ENCODE measurements around the gene STXBP2.

STXBP2 gene

GRCh38 chr19:7636691-7637373, at the start of gene STXBP2:
STXBP2 (plus strand) TSS chr19:7637110; CDS start chr19:7637150, 40 bp downstream.
- DNase-seq = no peak
- H3K9me3 ChIP-seq (ENCODE audit: insufficient read depth, low read length, severe bottlenecking) = peaks cover 5% of the 10 kb centered on the region
- peaks cover 10% of the 10 kb centered on the region; the same call in 1 of the 2 replicates for H3K36me3 ChIP-seq (ENCODE audit: insufficient read depth, low read length)
- TF ChIP-seq CTCF (IDR thresholded peaks at IDR 0.05; ENCODE audit: borderline replicate concordance, extremely low read depth, low read length, poor library complexity, severe bottlenecking) (no peak), EZH2 (IDR thresholded peaks at IDR 0.05; ENCODE audit: borderline replicate concordance, low read depth, low read length, severe bottlenecking) (no peak)
- H3K79me2 ChIP-seq (ENCODE audit: insufficient read depth, low read length) = peaks cover 4% of the 10 kb centered on the region; the same call in 1 of the 2 replicates
- no peak within 1 kb of the TSS for H3K27ac ChIP-seq (ENCODE audit: low read length)
- no peak within 1 kb of the TSS for H3K4me2 ChIP-seq (ENCODE audit: insufficient read depth, low read length)
- ATAC-seq (ENCODE audit: insufficient read depth, low read depth) = no peak
- peaks cover under 1% of the 10 kb centered on the region; the same call in 1 of the 2 replicates for H3K4me1 ChIP-seq (ENCODE audit: insufficient read depth, low read length)
- no peak within 1 kb of the TSS for H2AFZ ChIP-seq (ENCODE audit: low read depth, low read length)
- H3K27me3 ChIP-seq (ENCODE audit: insufficient read depth, low read length, poor library complexity) = no peaks in the 10 kb centered on the region
- no peak within 1 kb of the TSS for H3K9ac ChIP-seq (ENCODE audit: low read depth, low read length)
- H4K20me1 ChIP-seq (ENCODE audit: insufficient read depth, low read length) = peaks cover 11% of the 10 kb centered on the region; the same call in 1 of the 2 replicates
- H3K4me3 ChIP-seq (ENCODE audit: low read depth in 1 of 2, low read length in 2 of 2) = no peak within 1 kb of the TSS

- Histone ChIP-seq H3K4me3 (ENCODE audit: low read depth in 1 of 2, low read length in 2 of 2) (no peak overlapping the region), H3K4me2 (ENCODE audit: insufficient read depth, low read length) (no peak overlapping the region), H2AFZ (ENCODE audit: low read depth, low read length) (no peak overlapping the region), H3K27ac (ENCODE audit: low read length) (no peak overlapping the region), H3K4me1 (ENCODE audit: insufficient read depth, low read length) (no peaks in the 10 kb centered on the region), H3K36me3 (ENCODE audit: insufficient read depth, low read length) (no peaks in the 10 kb centered on the region), H3K79me2 (ENCODE audit: insufficient read depth, low read length) (no peaks in the 10 kb centered on the region), H3K9ac (ENCODE audit: low read depth, low read length) (no peak overlapping the region), H3K9me3 (ENCODE audit: insufficient read depth, low read length, severe bottlenecking) (no peaks in the 10 kb centered on the region), H4K20me1 (ENCODE audit: insufficient read depth, low read length) (peaks cover 4% of the 10 kb centered on the region; the same call in 1 of the 2 replicates), H3K27me3 (ENCODE audit: insufficient read depth, low read length, poor library complexity) (no peaks in the 10 kb centered on the region)
- ATAC-seq (ENCODE audit: insufficient read depth, low read depth) (no peak), DNase-seq (no peak)
- TF ChIP-seq CTCF (IDR thresholded peaks at IDR 0.05; ENCODE audit: borderline replicate concordance, extremely low read depth, low read length, poor library complexity, severe bottlenecking) (no peak), EZH2 (IDR thresholded peaks at IDR 0.05; ENCODE audit: borderline replicate concordance, low read depth, low read length, severe bottlenecking) (no peak)
Measured at GRCh38 chr19:7589822-7590221, 47.1 kb upstream of the STXBP2 start.

GRCh38 chr19:7590256-7590655, 46.7 kb upstream of the STXBP2 start:
- TF ChIP-seq CTCF (IDR thresholded peaks at IDR 0.05; ENCODE audit: borderline replicate concordance, extremely low read depth, low read length, poor library complexity, severe bottlenecking) (no peak), EZH2 (IDR thresholded peaks at IDR 0.05; ENCODE audit: borderline replicate concordance, low read depth, low read length, severe bottlenecking) (no peak)
- DNase-seq (no peak), ATAC-seq (ENCODE audit: insufficient read depth, low read depth) (no peak)
- Histone ChIP-seq H2AFZ (ENCODE audit: low read depth, low read length) (no peak overlapping the region), H3K9ac (ENCODE audit: low read depth, low read length) (no peak overlapping the region), H3K4me2 (ENCODE audit: insufficient read depth, low read length) (no peak overlapping the region), H3K27me3 (ENCODE audit: insufficient read depth, low read length, poor library complexity) (no peaks in the 10 kb centered on the region), H3K27ac (ENCODE audit: low read length) (no peak overlapping the region), H3K9me3 (ENCODE audit: insufficient read depth, low read length, severe bottlenecking) (no peaks in the 10 kb centered on the region), H3K79me2 (ENCODE audit: insufficient read depth, low read length) (no peaks in the 10 kb centered on the region), H3K4me1 (ENCODE audit: insufficient read depth, low read length) (no peaks in the 10 kb centered on the region), H3K36me3 (ENCODE audit: insufficient read depth, low read length) (no peaks in the 10 kb centered on the region), H3K4me3 (ENCODE audit: low read depth in 1 of 2, low read length in 2 of 2) (no peak overlapping the region), H4K20me1 (ENCODE audit: insufficient read depth, low read length) (peaks cover 4% of the 10 kb centered on the region; the same call in 1 of the 2 replicates)

Data from DND-41 (cell line).